Transverse colon (tissue), 3 donors: Measurements from ENCODE around the gene NFATC4.

Experiments used
- EP300 ChIP-seq: sonication (generic); formaldehyde crosslinking; IDR thresholded peaks from one replicate; pipeline ENCODE4 v1.6.1; 2017; ENCODE audit warnings: antibody characterized with exemption, low read depth
- POLR2AphosphoS5 ChIP-seq, 3 donors: sonication (generic); formaldehyde crosslinking; IDR thresholded peaks; one replicate each; pipeline ENCODE4 v1.6.1; 2016; ENCODE audit warnings: antibody characterized with exemption in 3 of 3

DNA sequence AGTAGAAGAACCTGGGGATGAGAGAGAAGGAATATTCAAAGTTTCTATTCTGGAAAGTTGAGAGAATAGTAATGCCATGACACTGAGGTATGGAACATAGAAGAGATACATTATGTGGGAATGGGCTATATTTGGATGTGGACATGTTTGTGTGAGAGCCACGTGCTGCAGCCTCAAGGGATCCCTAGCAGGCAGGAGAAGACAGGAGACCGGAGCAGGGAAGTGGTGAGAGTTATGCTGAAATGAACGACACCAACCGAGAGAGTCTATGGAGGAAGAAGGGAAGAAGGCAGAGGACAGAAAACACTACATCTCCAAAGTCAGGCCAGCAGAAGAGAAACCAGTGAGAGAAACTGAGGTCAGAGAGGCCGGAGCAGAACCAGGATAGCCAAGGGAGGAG, 18.2 kb upstream of the NFATC4 start:
- TF ChIP-seq POLR2AphosphoS5 (IDR thresholded peaks at IDR 0.05) (no peak), EP300 (no peak)
